Nucleus accumbens (tissue), 56 donors: ENCODE results near the gene HDHD3.
"Not testable (repeated sequence)": the region's sequence is repeated elsewhere in the genome, so short reads cannot be mapped to it uniquely, and the experiment has no call there.

Experiments used
- DNase-seq, 56 donors: peaks; one replicate each; lab custom pipeline; 2025; lab: John Stamatoyannopoulos, UW

The HDHD3 gene, protein sequence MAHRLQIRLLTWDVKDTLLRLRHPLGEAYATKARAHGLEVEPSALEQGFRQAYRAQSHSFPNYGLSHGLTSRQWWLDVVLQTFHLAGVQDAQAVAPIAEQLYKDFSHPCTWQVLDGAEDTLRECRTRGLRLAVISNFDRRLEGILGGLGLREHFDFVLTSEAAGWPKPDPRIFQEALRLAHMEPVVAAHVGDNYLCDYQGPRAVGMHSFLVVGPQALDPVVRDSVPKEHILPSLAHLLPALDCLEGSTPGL

DNA sequence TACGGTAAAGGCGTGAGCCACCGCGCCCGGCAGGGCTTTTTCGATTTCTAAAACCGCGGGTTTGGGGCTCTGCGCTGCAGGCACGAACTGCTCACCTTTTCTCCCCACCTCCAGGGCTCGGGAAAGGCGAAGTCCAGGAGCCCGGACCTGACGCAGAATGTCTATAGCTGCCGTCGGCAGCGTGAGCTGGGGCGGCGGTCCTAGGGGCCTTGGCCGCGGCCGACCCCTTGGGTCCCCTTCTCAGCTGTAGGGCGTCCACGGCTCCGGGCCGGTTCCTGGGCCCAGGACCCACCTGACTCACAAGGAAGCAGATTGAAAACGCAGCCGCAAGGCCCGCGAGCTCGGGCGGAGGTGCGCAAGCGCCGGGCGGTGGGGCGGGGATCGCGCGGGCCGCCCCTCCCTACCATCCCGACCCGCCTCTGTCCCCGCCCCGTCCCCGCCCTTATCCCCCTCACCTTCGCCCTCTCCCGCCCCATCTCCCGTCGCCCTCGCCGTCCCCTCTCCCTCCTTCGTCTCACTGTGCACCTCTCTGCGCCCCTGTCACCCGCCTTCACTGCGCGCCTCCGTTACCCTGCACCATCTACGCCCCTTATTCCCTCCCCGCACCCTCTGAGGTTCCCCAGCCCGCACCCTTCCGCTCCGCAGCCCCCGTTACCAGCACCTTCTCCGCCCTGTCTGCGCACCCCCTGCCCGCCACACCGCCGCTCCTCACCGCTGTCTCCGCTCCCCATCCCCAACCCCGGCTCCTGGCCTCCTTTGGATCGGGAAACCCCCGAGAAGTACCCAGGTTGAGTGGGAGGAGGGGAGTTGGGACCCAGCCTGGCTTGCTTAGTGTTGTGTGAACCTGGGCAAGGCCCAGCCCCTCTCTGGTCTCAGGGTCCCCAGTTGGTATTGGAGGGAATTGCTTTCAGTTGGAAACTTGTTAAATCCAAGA is at the start of gene HDHD3:
TSS of gene HDHD3 (minus strand) at position 353 of the 934 bp plus-strand sequence. CDS start 2,632 bp downstream, outside the sequence.
- peak in 55 of 56 donors; percentile 10 to 88 (median 57) for DNase-seq

DNA sequence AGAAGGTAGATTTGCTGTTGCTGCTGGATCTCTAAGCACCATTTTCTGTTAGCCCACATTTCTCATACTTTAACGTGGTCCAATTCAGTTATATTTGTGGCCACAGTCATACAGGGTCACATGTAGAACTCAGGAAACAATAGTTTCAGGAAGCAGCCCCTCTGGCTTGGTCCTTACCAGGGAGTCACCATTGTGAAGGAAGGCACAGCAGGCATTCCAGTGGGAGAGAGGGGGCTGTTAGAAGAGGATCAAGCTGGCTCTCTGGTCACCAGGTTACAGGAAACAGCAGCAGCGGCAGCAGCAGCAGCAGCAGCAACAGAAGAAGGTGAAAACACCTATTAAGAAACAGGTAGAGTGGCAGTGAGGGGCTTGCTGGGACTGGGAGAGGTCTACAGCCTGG is 48.3 kb upstream of the HDHD3 start:
- DNase-seq, result no peak

DNA sequence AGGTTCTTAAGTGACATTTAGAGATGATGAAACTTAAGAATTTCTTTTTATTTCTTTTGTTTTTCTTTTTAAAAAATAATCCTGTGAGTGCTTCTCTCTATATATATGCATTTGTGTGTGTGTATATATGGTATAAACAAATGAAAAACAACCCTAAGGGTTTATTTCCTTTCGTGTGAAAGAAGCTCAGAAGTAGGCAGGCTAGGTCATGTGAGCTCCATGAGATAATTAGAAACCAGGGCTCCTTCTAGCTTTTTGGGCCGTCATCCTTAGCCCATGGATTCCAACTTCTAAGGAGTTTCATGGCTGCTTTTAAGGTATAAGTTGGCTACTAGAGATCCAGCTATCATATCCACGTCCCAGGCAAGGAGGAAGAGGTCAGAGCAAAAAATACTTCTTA is 44.9 kb upstream of the HDHD3 start:
- no peak for DNase-seq

- DNase-seq, result no peak
These were observed 40.6 kb upstream of the HDHD3 start for GRCh38 chr9:113417370-113417769.

GRCh38 chr9:113416149-113416721 is 39.4 kb upstream of the HDHD3 start:
- DNase-seq, result peak in 2 of 56 donors; percentile 4 to 9

DNA sequence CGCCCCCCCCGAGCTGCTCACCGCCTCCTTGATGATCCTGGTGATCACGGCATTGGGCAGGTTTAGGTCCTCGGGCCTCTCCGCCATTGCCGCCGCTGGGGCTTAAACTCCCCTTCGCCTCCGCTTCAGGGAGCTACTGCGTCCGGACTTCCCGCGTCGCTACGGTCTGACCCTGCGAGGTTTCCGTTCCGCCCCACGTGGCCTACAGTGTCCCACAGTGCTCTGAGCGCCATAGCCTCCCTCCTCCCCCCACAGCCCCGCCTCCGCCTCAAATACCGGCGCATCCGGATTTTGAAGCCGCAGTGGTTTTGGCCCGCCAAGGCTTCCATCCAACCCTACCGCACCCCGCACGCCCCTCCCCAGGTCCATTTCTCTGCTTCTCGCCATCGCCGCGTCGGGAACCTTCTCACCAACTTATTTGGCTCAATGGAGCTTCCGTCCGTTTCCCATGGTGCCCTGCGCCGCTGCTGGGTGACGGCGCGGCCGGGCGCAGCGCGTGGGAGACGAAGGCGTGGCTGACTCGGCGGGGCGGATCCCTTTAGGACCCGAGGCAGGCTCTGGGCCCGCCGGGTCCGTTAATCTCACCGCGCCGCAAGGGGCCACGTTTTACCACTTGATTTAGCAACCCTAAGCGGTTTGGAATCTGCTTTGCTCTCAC is 33.5 kb upstream of the HDHD3 start, which contains the start of the genes C9orf43 and POLE3:
TSS of gene C9orf43 (plus strand) at position 541 of the 658 bp plus-strand sequence. CDS start 2,747 bp downstream, outside the sequence.
TSS of gene POLE3 (minus strand) at position 469 of the 658 bp plus-strand sequence. CDS start at position 87, 382 bp downstream.
- DNase-seq, result peak; percentile 37 to 99 (median 95)

DNA sequence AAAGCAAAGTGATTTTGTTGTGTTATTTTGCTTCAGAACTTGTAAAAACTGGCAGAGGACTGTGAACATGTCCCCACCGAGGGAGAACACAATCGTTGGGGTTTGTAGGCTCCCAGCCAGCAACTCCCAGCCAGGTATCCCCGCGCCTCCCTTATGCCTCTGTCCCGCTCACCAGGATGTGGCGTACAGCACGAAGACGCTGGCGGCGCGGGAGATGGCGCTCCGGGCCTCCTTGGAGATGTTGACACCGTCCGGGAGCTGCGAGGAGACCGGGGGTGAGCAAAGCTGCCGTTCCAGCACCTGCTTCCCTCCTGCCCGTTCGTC is 33.1 kb upstream of the HDHD3 start:
- DNase-seq, result no peak

GRCh38 chr9:113409481-113409880 is 32.7 kb upstream of the HDHD3 start:
- no peak for DNase-seq

GRCh38 chr9:113406873-113407511 is 30.2 kb upstream of the HDHD3 start:
- DNase-seq, result peak in 30 of 56 donors; percentile 1 to 65 (median 16)

- not testable (repeated sequence) for DNase-seq
These were observed 29.6 kb upstream of the HDHD3 start for GRCh38 chr9:113406353-113406752.

DNA sequence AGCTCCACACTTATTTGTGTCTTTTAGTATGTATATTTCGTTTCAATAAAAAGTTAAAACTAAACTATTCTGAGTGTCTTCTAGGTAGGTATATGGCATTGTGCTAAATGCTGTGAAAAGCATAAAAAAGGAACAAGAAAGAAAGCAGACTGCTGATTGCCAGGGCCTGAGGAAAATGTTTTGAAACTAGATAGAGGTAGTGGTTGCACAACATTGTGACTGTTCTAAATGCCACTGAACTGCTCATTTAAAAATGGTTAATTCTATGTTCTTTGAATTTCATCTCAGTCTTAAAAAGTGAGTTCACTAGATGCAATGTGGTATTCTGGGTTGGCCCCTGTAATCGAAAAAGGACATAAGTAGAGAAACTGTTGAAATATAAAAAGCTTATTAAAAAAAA is 26.9 kb upstream of the HDHD3 start:
- DNase-seq, result no peak

DNA sequence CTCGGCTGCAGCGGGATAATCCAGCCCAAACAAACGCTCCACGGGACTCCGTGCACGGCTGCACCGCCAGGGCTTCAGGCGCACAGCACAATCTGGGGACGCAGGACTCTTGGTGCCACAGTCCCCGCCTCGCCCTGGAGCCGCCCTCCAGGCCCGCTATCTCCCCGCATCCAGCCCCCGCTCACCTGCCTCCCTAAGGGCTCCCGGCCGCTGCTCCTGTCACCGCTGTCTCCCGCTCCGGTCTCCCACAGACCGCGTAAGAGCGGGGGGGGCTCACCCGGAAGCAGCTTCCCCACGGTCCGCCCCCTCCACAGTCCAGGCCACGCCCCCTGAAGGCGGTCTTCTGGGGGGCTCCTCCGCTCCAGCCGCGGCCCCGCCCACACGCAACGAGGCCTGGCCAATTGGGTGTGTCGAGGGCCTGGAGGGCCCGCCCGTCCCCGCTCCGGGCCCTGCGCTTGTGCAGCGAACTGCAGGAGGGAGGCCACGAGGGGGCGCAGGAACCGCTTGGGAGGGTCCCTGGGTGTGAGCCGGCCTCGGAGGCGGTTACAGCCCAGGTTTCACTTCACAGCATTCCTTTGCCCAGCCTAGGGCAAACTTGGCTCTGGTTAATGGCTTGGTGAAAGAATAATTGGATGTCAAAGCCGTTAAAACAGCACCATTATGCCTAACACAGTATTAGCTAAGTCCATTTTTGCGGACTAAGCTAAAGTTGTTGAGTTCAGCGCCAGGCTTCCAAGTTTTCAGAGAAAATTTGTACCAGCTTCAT is 24.4 kb upstream of the HDHD3 start, which contains the start of gene ALAD:
TSS of gene ALAD (minus strand) at position 258 of the 766 bp plus-strand sequence. CDS start 7,725 bp downstream, outside the sequence.
- peak; percentile 83 to 100 (median 98) for DNase-seq

- DNase-seq, result no peak
These were observed 22.9 kb upstream of the HDHD3 start for GRCh38 chr9:113399646-113400200.

- DNase-seq, result no peak
These were observed 22.0 kb upstream of the HDHD3 start for GRCh38 chr9:113398796-113399195.

- no peak for DNase-seq
These were observed 20.4 kb upstream of the HDHD3 start for GRCh38 chr9:113397203-113397631.

DNA sequence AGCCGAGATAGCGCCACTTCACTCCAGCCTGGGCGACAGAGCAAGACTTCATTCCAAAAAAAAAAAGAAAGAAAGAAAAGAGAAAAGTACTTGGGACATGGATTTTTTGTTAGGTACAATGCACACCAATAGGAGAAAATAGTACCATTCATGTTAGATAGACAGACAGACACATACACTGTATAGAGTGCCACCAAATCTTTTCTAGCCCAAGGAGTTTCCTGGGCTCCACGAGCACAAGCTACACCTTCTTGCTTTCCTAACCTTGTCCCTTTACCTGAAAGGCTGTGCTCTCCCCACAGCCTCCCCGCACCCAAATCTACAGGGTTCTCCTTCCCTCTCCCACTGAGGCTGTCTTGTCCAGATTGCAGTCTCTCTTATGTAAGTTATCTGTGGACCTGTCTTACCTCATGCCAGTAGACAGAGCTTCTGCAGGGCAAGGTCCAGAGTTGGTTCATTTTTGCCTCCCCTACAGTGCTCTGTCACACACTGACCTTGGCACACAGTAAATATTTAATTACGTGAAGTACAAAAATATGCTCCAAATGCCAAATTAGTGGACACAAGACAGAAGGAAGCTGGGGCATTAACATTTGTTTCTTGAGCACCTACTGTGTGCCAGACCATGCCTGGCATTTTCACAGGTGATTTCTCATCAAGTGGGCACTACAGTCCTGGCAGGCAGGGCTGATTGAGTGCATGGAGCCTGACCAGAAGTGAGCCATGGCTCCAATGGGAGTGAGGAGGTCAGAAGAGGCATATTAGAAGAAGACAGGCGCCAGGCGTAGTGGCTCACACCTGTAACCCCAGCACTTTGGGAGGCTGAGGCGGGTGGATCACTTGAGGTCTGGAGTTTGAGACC is 18.4 kb upstream of the HDHD3 start:
- no peak for DNase-seq

GRCh38 chr9:113393281-113393680 is 16.5 kb upstream of the HDHD3 start:
- DNase-seq, result peak in 35 of 56 donors; percentile 3 to 68 (median 26)

DNA sequence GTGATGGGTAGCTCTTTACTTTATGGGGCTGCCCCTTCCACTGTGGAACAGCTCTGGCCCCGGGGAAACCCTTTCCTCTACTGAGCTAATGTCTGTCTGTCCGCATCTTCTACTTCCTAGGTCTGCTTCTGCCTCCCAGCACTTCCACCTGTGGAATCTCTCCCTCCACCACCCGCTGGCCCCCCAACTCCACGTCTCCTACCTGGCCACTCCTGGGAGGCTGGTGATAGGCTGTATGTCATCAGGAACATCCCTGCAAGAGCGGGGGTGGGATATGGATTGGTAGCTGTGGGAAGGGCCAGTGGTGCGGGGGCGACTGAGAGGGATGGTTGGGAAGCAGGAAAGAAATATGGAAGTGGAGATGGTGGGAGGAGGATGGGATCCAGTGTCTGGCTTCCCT is 15.1 kb upstream of the HDHD3 start:
- DNase-seq, result no peak
